Lower leg skin (tissue), 4 donors: Measurements from ENCODE around the gene CCDC51. TPM values are rescaled to one million over a fixed set of nuclear protein-coding genes. Genes with fewer than 3 reads are reported as not detected.
A peak's percentile ranks its signal among the peaks of the same experiment; 100 is the strongest.

ENCODE experiments used
- DNase-seq, 2 donors: peaks; one replicate each; pipeline ENCODE4 v3.0.0-alpha.2; 2019; ENCODE audit warnings: low spot score in 2 of 2
- H3K4me3 ChIP-seq: fragments of 200-600 bp; sonication (generic); 2 replicates; pipeline ENCODE4 v1.5.1; 2017; ENCODE audit warnings: mild to moderate bottlenecking, low read depth; ENCODE audit not compliant: poor library complexity, severe bottlenecking
- POLR2A ChIP-seq, 2 donors: fragments of 450-650 bp; IDR thresholded peaks; one replicate each; pipeline ENCODE4 v1.6.1; 2016 to 2017; ENCODE audit warnings: antibody characterized with exemption in 2 of 2, mild to moderate bottlenecking in 1 of 2, moderate library complexity in 1 of 2
- WGBS, 2 donors: methylation state at CpG; one replicate each; pipeline ENCODE4 v1.1.5; 2018; 5-methylcytosine and 5-hydroxymethylcytosine counted together
- intact Hi-C: fragments of 100-400 bp; cut with DNase I; formaldehyde crosslinking; loops from one replicate; pipeline ENCODE4 v1.15.0; 2023; ENCODE audit warnings: low total_unique reads
- total RNA-seq, 4 donors: library from RNA; depleted of rRNA; stranded (reverse); fragments of >200 nt; gene quantifications; one replicate each; pipeline ENCODE4 v1.1.0, GENCODE V29; 2016
- TF ChIP-seq, protein P1 (sequence below), 3 donors: fragments of 450-650 bp; IDR thresholded peaks; one replicate each; pipeline ENCODE4 v1.5.1; 2016; ENCODE audit warnings: antibody characterized with exemption in 3 of 3, mild to moderate bottlenecking in 3 of 3, moderate library complexity in 2 of 3

Gene CCDC51
- total RNA-seq, 4 donors from 2014 or later, result 6.7 to 17.1 (median 11.6) TPM

DNA sequence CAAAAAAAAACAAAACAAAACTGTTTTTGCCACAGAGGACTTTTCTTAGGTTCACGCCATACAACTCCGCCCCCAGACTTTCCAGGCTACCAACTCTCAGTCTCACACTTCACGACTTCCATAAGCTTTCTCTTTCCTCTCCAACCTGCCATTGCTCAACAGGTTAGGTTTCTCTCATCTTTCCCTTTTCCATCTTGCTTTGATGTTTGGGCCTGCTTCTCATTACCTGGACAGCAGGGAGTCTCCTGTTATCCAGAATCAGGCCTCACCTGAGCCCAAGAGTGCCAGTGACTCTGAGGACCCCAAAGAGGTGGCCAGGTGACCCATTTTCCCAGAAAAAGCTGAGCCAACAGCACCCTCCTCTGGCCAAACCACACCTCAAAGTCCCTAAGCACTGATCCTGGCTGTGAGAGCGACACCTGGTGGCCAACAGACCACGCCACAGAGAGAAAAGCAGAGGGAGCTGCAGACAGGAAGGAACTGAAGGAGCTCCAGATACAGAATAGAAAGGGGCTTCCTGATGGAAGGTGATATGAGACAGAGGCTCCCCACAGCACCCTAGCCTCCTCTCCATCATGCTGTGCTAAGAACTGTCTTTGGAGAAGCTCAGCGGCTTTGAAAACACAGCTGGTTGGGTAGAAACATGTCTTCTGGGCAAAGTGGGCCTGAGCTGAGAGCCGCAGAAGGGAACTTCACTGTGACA, 4.0 kb downstream of the CCDC51 start:
- TF ChIP-seq, protein P1, sequence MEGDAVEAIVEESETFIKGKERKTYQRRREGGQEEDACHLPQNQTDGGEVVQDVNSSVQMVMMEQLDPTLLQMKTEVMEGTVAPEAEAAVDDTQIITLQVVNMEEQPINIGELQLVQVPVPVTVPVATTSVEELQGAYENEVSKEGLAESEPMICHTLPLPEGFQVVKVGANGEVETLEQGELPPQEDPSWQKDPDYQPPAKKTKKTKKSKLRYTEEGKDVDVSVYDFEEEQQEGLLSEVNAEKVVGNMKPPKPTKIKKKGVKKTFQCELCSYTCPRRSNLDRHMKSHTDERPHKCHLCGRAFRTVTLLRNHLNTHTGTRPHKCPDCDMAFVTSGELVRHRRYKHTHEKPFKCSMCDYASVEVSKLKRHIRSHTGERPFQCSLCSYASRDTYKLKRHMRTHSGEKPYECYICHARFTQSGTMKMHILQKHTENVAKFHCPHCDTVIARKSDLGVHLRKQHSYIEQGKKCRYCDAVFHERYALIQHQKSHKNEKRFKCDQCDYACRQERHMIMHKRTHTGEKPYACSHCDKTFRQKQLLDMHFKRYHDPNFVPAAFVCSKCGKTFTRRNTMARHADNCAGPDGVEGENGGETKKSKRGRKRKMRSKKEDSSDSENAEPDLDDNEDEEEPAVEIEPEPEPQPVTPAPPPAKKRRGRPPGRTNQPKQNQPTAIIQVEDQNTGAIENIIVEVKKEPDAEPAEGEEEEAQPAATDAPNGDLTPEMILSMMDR (IDR thresholded peaks at IDR 0.05), result peak in 1 of 3 donors; percentile 99
- TF ChIP-seq POLR2A (IDR thresholded peaks at IDR 0.05), result no peak
- intact Hi-C loops, result loop anchor here (2.0 kb wide), 2 partner anchors 35 to 163 kb away; no protein-coding TSS in a partner anchor
- WGBS, 2 donors, result 34 to 37% methylated on average over 7 of the region's 7 CpGs
- H3K4me3 ChIP-seq, result no peak overlapping the region
- peak; percentile 91 to 97 for DNase-seq

DNA sequence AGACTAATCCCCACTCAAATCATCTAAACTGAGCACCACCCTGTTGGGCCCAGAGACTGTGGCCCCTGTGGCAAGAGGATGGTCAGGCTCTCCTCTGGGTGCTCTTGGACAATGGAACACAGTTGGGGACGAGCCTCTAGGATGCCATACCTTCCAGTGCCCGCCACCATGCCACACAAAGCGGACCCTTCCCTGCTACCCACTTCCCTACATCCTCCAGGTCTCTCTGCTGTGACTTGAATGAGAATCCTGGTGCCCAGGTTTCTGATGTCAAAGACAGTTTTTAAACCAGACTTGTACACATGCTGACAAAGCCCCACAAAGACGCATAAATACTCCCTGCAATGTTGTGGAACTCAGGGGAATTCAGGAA, 4.7 kb downstream of the CCDC51 start:
- no peak for DNase-seq
- TF ChIP-seq, protein P1 (IDR thresholded peaks at IDR 0.05), result no peak
- no peak for TF ChIP-seq POLR2A (IDR thresholded peaks at IDR 0.05)
- no peak overlapping the region for H3K4me3 ChIP-seq
- intact Hi-C loops, result loop anchor here (2.0 kb wide), 1 partner anchor 162 kb away; no protein-coding TSS in a partner anchor
- 79 to 84% methylated on average over 4 of the region's 4 CpGs for WGBS, 2 donors

DNA sequence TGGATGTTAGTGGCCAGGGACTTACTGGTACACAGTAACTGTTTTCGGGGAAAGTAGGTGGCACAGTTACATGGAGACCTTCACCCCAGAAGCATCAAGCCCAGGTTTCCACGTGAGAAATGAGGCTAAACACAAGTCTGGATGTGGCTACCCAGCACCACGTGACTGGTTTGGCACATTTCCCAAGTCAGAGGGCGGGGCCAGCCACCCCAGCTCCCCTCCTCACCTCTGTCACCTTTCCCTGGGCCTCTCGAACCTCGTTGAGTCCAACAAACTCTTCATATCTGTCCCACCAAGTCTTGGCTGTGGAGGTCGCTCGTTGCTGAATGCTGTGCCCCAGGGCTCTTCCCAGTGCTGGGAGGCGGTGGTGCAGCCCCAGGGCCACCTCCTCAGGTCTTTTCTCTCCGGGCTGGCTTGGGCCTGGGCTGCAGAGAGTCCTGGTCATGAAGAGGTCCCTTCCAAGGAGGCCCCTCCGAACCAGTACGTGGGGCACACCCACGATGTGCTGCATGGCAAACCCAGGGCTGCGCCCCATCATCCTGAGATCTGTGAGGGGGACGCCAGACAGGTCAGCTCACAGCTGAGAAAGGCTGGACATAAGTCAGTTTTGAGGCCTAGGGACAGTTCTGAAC, 5.2 kb downstream of the CCDC51 start:
- DNase-seq, result peak in 1 of 2 donors; percentile 86
- WGBS, 2 donors, result 43 to 47% methylated on average over 10 to 12 of the region's 15 CpGs
- intact Hi-C loops, result loop anchor here (2.0 kb wide), 1 partner anchor 162 kb away; no protein-coding TSS in a partner anchor
- TF ChIP-seq POLR2A (IDR thresholded peaks at IDR 0.05), result no peak
- TF ChIP-seq, protein P1 (IDR thresholded peaks at IDR 0.05), result no peak
- no peak overlapping the region for H3K4me3 ChIP-seq

DNA sequence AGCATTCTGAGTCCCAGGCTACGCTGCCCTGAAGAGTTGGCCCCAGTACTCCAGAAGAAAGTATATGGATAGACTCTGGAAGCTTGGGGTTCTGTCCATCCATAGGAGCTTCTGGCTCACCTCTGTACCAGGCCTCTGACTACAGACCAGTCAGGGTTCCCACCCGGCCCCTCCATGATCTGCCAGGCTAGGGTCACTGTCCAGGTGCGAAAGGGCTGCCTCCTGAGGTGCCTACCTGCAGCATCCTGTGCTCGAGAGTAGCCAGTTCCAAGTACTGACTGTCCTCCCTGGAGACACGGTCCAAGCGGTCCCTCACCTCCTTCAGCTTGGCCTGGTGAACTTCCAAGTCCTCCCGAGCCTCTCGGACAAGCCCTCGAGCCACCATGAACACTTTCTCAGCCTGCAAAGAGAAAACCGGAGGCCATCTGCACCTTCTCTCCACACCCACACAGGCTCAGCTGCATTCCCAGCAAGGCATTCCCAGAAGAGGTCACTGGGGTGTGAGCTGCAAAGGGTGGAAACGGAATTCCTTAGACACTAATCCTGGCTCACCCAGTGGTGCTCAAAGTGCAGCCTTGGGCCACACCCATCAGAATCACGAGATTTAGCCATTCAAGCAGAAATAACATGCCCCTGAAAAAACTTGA, 6.3 kb downstream of the CCDC51 start:
- H3K4me3 ChIP-seq, result no peak overlapping the region
- WGBS, 2 donors, result 40 to 49% methylated on average over 10 to 12 of the region's 12 CpGs
- TF ChIP-seq, protein P1 (IDR thresholded peaks at IDR 0.05), result no peak
- TF ChIP-seq POLR2A (IDR thresholded peaks at IDR 0.05), result no peak
- peak; percentile 80 to 87 for DNase-seq
- intact Hi-C loops, result loop anchor here (2.0 kb wide), 1 partner anchor 161 kb away; no protein-coding TSS in a partner anchor

DNA sequence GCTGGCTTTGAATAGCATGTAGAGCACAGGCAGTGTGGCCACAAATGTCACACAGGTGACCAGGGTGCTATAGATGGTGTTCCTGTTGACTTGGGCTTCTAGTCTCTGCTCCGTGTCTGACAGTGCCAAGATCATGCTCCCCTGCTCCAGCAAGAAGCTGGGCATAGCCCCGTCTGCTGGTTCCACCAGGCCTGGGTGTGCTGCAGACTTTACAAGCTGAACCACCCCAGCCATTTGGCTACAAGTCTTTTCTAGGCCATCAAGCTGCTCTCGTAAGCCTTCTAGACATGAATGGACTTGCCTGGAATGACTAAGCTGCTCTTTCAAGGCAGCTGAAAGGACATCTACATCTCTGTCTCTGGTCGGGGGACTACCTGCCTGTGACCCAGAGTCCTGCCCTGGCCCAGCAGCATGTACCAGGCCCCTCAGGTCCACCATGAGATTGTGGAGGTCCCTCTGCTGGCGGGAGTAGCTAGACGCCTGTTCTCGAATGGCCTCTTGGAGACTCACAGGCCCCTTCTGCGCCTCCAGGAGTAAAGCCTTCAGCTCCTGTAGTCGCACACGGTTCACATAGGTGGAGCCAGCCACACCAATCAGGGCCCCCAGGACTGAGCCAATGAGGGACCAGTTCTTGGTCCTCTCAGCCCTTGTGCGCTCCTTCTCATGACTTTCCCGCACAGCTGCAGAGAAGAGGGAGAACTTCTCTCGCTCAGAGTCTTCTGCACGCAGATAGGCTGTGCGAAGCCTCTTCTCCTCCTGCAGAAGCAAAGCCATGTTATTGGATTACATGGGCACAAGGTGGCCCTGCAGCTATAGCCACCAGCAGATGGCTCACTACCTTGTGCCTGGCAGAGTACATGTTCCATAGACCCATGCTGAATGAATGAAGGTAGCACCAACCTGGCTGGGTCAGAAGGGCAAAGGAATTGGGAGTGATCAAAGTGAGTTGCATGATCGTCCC, 7.2 kb downstream of the CCDC51 start:
- H3K4me3 ChIP-seq, result no peak overlapping the region
- intact Hi-C loops, result no loop called here
- peak in 1 of 2 donors; percentile 45 for DNase-seq
- no peak for TF ChIP-seq POLR2A (IDR thresholded peaks at IDR 0.05)
- TF ChIP-seq, protein P1 (IDR thresholded peaks at IDR 0.05), result no peak
- 50 to 51% methylated on average over 16 of the region's 16 CpGs for WGBS, 2 donors
